H1 (cell line): ENCODE results near the gene GPR39.

Experiments
- POLR2A ChIP-seq, 2 experiments: IDR thresholded peaks; 1 replicate in 1 of 2; 2 replicates in 1 of 2; pipeline ENCODE4 v1.6.1; 2011; ENCODE audit warnings: low read depth in 2 of 2, low read length in 2 of 2, mild to moderate bottlenecking in 2 of 2; ENCODE audit errors: control extremely low read depth in 1 of 2
- SP1 ChIP-seq: IDR thresholded peaks from 2 replicates; pipeline ENCODE4 v1.6.1; 2011; ENCODE audit warnings: low read depth, low read length

- TF ChIP-seq SP1 = no peak
- no peak for TF ChIP-seq POLR2A (IDR thresholded peaks at IDR 0.05; ENCODE audit: control extremely low read depth in 1 of 2, low read depth in 2 of 2, low read length in 2 of 2)
Measured at GRCh38 chr2:132595186-132595585, 178.6 kb downstream of the GPR39 start.
